K562 (cell line): ENCODE results near the gene ANK2. TPM values are rescaled to one million over a fixed set of nuclear protein-coding genes. Genes with fewer than 3 reads are reported as not detected.

ENCODE experiments used
- CHCHD3 ChIP-seq: fragments of 250-450 bp; sonication (Bioruptor Pico); IDR thresholded peaks from 2 replicates; pipeline ENCODE4 v2.1.2; 2022; ENCODE audit warnings: mild to moderate bottlenecking
- MAFF ChIP-seq: IDR thresholded peaks from 2 replicates; pipeline ENCODE4 v1.6.1; 2012; ENCODE audit warnings: low read length, improper control_type of control experiment
- ZNF507 ChIP-seq: conservative IDR thresholded peaks from 2 replicates; pipeline ENCODE4 v1.6.1; 2017; ENCODE audit warnings: missing genetic modification characterization, missing compliant biosample characterization
- polyA plus RNA-seq, 8 experiments: library from polyadenylated mRNA; depleted of rRNA in 4 of 8; stranded (reverse) in 5 of 8; unstranded in 3 of 8; fragments of >200 nt; fragmentation: Nextera tagmentation in 2 of 8; fragmentation: Illumina TruSeq in 1 of 8; extraction: Ambion mirVana in 2 of 8; extraction: Trizol in 1 of 8; gene quantifications; 2 replicates each; pipeline versions ENCODE4 v1.2.1 to v1.2.3, GENCODE V29; 2011 to 2014; ENCODE audit warnings: inconsistent platforms in 1 of 8, missing spikeins in 1 of 8
- total RNA-seq, 7 experiments: library from RNA; depleted of rRNA in 6 of 7; stranded (reverse); fragments of >200 nt in 6 of 7; fragmentation: Illumina TruSeq in 2 of 7; extraction: Trizol in 2 of 7; gene quantifications; 2 replicates each; pipeline versions ENCODE4 v1.2.1 to v1.2.3, GENCODE V29; 2011 to 2021; ENCODE audit warnings: low replicate concordance in 1 of 7
- TF ChIP-seq, protein P1 (sequence below): fragments of 450-650 bp; IDR thresholded peaks from 2 replicates; pipeline ENCODE4 v1.6.1; 2017; ENCODE audit warnings: antibody characterized with exemption
- TF ChIP-seq, protein P2 (sequence below): fragments of 200-400 bp; formaldehyde crosslinking; IDR thresholded peaks from 2 replicates; pipeline ENCODE4 v1.6.1; 2017; ENCODE audit warnings: mild to moderate bottlenecking, low read depth, low read length, moderate library complexity

Gene ANK2
- total and polyA plus RNA-seq, 9 of the 15 experiments (the other 6 are each of a cell fraction or from before 2014, with no cell fraction given) = 0.07 to 0.24 TPM; not detected in 7

DNA sequence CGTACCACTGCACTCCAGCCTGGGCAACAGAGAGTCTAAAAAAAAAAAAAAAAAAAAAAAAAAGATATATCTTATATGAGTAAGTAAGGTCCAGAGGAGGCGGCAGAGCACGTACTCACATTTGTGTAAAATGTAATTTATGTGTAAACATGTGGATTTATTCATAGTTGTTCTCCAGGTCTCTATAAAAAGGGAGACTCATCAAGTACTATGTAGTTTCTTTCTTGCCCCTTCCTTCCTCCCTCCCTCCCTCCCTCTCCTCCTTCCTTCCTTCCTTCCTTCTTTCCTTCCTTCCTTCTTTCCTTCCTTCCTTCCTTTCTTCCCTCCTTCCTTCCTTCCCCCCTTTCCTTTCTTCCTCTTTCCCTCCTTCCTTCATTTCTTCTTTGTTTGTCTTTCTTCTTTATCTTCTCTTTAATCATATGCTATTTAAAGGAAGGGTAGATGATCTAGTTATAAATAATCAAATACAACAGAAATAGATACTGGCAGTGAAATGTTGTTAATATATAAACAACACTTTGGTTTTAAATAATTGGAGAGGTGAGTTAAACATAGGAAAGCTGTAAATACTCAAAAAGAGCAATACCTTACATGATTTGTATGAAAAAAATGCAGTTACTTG, 344.8 kb downstream of the ANK2 start (continued):
- TF ChIP-seq, protein P1, sequence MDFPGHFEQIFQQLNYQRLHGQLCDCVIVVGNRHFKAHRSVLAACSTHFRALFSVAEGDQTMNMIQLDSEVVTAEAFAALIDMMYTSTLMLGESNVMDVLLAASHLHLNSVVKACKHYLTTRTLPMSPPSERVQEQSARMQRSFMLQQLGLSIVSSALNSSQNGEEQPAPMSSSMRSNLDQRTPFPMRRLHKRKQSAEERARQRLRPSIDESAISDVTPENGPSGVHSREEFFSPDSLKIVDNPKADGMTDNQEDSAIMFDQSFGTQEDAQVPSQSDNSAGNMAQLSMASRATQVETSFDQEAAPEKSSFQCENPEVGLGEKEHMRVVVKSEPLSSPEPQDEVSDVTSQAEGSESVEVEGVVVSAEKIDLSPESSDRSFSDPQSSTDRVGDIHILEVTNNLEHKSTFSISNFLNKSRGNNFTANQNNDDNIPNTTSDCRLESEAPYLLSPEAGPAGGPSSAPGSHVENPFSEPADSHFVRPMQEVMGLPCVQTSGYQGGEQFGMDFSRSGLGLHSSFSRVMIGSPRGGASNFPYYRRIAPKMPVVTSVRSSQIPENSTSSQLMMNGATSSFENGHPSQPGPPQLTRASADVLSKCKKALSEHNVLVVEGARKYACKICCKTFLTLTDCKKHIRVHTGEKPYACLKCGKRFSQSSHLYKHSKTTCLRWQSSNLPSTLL = no peak
- TF ChIP-seq CHCHD3 (CRISPR knock-in tag) (no peak), ZNF507 (tag) (no peak), MAFF (no peak)
- TF ChIP-seq, protein P2, sequence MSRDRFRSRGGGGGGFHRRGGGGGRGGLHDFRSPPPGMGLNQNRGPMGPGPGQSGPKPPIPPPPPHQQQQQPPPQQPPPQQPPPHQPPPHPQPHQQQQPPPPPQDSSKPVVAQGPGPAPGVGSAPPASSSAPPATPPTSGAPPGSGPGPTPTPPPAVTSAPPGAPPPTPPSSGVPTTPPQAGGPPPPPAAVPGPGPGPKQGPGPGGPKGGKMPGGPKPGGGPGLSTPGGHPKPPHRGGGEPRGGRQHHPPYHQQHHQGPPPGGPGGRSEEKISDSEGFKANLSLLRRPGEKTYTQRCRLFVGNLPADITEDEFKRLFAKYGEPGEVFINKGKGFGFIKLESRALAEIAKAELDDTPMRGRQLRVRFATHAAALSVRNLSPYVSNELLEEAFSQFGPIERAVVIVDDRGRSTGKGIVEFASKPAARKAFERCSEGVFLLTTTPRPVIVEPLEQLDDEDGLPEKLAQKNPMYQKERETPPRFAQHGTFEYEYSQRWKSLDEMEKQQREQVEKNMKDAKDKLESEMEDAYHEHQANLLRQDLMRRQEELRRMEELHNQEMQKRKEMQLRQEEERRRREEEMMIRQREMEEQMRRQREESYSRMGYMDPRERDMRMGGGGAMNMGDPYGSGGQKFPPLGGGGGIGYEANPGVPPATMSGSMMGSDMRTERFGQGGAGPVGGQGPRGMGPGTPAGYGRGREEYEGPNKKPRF = no peak
